ENCODE results near the gene TMEM185A. TPM values are rescaled to one million over a fixed set of nuclear protein-coding genes. Genes with fewer than 3 reads are reported as not detected.
"Not testable (repeated sequence)": the region's sequence is repeated elsewhere in the genome, so short reads cannot be mapped to it uniquely, and the experiment has no call there.

Gene TMEM185A
- total RNA-seq, 1 experiment from 2014 or later, result 23.6 TPM

DNA sequence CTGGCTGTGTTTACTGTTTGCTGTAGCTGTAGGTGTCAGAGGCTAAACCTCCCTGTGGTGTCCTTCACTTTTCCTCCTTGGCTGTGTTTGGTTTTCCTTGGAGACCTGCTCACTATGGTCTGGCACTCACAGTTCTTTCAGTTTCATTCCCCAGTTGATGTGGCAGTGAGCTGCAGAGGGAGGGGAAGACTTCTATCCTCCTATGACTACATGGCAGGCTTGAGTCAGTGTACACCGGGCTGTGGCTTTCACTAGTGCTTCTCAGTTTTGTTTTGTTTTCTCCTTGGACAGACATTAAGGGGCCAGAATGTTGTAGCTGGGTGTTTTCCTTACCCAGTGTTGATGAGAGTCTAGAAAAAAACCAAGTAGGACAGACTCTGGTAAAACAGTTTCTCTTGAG lies 58.1 kb downstream of the TMEM185A start:
- not testable (repeated sequence) for H4K91ac ChIP-seq (ENCODE audit: insufficient read length, low read depth, low read length); H3K27ac ChIP-seq (ENCODE audit: insufficient read length, low read depth, low read length); H2BK120ac ChIP-seq (ENCODE audit: low read depth, low read length, poor library complexity, severe bottlenecking); H2BK20ac ChIP-seq (ENCODE audit: low read depth, low read length, poor library complexity, severe bottlenecking); H3K9ac ChIP-seq (ENCODE audit: extremely low read depth, insufficient read length, low read length); H3K4ac ChIP-seq (ENCODE audit: low read depth, low read length); H3K27ac Mint-ChIP-seq; H3K23me2 ChIP-seq (ENCODE audit: insufficient read length, low read depth, low read length, poor library complexity, severe bottlenecking); H4K8ac ChIP-seq (replicated peaks; ENCODE audit: insufficient read length, low read depth, low read length); H2BK15ac ChIP-seq (ENCODE audit: low read depth, low read length); H2AFZ ChIP-seq (ENCODE audit: low read length); H3K14ac ChIP-seq (ENCODE audit: insufficient read depth, low read length); H2BK12ac ChIP-seq (ENCODE audit: insufficient read length, low read depth, low read length); H4K5ac ChIP-seq (ENCODE audit: insufficient read length, low read depth, low read length); H3K4me3 Mint-ChIP-seq; H3K27me3 ChIP-seq (ENCODE audit: insufficient read depth, low read length); H3K56ac ChIP-seq (ENCODE audit: insufficient read length, low read depth, low read length); H3K23ac ChIP-seq (ENCODE audit: insufficient read length, low read depth, low read length); H4K20me1 ChIP-seq (ENCODE audit: control insufficient read depth, insufficient read depth, insufficient read length); H3K18ac ChIP-seq (ENCODE audit: insufficient read length, low read depth, low read length); H3K4me2 ChIP-seq (ENCODE audit: insufficient read depth, insufficient read length, low read length); DNase-seq; H3K36me3 Mint-ChIP-seq (ENCODE audit: insufficient read depth in 1 of 3, low read depth in 3 of 3); H3T11ph ChIP-seq (ENCODE audit: low read length); H3K4me1 ChIP-seq (ENCODE audit: insufficient read depth, low read length); H3K27me3 Mint-ChIP-seq (ENCODE audit: low read depth); H2AK5ac ChIP-seq (ENCODE audit: insufficient read length, low read length); H3K79me2 ChIP-seq (ENCODE audit: insufficient read depth, low read length); H2BK5ac ChIP-seq (ENCODE audit: insufficient read length, low read length); H3K79me1 ChIP-seq (ENCODE audit: insufficient read depth, low read depth, low read length, poor library complexity, severe bottlenecking)
- H3K9me3 ChIP-seq (ENCODE audit: control insufficient read depth, low read depth, low read length), result peaks cover 35% of the 10 kb centered on the region
- WGBS (ENCODE audit: extremely low coverage, insufficient read length, low lambda C conversion rate), result no CpG with 5 or more reads among the region's 1 CpG
- Mint-ChIP-seq H3K4me1 (peaks cover 11 to 25% of the 10 kb centered on the region in 2 experiments), H3K9me3 (peaks cover 29 to 33% of the 10 kb centered on the region in 2 experiments)
